ENCODE measurements around the gene BBS9.

DNA sequence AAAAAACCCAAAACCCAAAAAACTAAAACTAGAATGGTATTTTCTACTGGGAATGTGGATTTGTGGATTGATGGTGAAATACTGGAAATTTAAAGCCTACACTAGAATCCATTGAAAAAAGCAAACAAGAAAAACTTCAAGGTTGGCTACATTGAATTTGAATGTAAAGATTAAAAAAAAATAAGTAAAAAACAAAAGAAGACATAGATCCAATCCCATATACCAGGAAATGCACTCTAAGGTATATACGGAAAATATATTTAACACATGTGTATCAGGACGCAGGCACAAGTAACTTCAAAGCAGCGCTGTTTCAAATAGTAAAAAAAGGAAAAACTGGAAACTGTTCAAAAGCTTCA is 754 bp upstream of the BBS9 start:
- TF ChIP-seq, protein P1, sequence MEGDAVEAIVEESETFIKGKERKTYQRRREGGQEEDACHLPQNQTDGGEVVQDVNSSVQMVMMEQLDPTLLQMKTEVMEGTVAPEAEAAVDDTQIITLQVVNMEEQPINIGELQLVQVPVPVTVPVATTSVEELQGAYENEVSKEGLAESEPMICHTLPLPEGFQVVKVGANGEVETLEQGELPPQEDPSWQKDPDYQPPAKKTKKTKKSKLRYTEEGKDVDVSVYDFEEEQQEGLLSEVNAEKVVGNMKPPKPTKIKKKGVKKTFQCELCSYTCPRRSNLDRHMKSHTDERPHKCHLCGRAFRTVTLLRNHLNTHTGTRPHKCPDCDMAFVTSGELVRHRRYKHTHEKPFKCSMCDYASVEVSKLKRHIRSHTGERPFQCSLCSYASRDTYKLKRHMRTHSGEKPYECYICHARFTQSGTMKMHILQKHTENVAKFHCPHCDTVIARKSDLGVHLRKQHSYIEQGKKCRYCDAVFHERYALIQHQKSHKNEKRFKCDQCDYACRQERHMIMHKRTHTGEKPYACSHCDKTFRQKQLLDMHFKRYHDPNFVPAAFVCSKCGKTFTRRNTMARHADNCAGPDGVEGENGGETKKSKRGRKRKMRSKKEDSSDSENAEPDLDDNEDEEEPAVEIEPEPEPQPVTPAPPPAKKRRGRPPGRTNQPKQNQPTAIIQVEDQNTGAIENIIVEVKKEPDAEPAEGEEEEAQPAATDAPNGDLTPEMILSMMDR (IDR thresholded peaks at IDR 0.05), result no peak
- TF ChIP-seq POLR2A (IDR thresholded peaks at IDR 0.05), result no peak

Data from right lobe of liver (tissue), 4 donors.